OCI-LY3 (cell line): Measurements from ENCODE around the gene SPI1.

Experiments
- H2AFZ ChIP-seq: fragments of 200-600, 300-600 bp; shearing (Covaris generic); 2 replicates; pipeline ENCODE4 v1.6.0; 2014; ENCODE audit warnings: antibody characterized with exemption, low read depth, low read length
- H3K27ac ChIP-seq: fragments of 200-600, 300-600 bp; sonication (generic); 2 replicates; pipeline ENCODE4 v1.5.1; 2014; ENCODE audit warnings: mild to moderate bottlenecking, low read length, moderate library complexity, mixed read lengths
- H3K27me3 ChIP-seq: fragments of 200-600, 300-600 bp; sonication (generic); 2 replicates; pipeline ENCODE4 v1.6.1; 2014; ENCODE audit warnings: low read depth, low read length, mixed read lengths
- H3K36me3 ChIP-seq: fragments of 200-600, 300-600 bp; sonication (generic); replicated peaks from 2 replicates; pipeline ENCODE3; 2014; ENCODE audit warnings: low read depth, low read length, mixed read lengths
- H3K4me1 ChIP-seq: fragments of 300-600, 200-600 bp; sonication (generic); 2 replicates; pipeline ENCODE4 v1.6.1; 2014; ENCODE audit warnings: low read length, mixed read lengths
- H3K4me2 ChIP-seq: fragments of 200-600, 300-600 bp; sonication (generic); 2 replicates; pipeline ENCODE4 v1.6.1; 2014; ENCODE audit warnings: low read length, mixed read lengths
- H3K4me3 ChIP-seq: fragments of 300-600, 200-600 bp; sonication (generic); 2 replicates; pipeline ENCODE4 v1.5.1; 2014; ENCODE audit warnings: antibody characterized with exemption, mild to moderate bottlenecking, low read length, moderate library complexity
- H3K79me2 ChIP-seq: fragments of 300-600, 200-600 bp; shearing (Covaris generic); 2 replicates; pipeline ENCODE4 v1.6.1; 2014; ENCODE audit warnings: mild to moderate bottlenecking, low read length, mixed read lengths
- H3K9ac ChIP-seq: fragments of 300-600, 200-600 bp; shearing (Covaris generic); 2 replicates; pipeline ENCODE4 v1.6.0; 2014; ENCODE audit warnings: mild to moderate bottlenecking, low read length, moderate library complexity
- H3K9me3 ChIP-seq: fragments of 200-600, 300-600 bp; shearing (Covaris generic); 2 replicates; pipeline ENCODE4 v1.6.1; 2014; ENCODE audit warnings: low read length, mixed read lengths; ENCODE audit not compliant: insufficient read depth
- H4K20me1 ChIP-seq: fragments of 200-600, 300-600 bp; sonication (generic); 2 replicates; pipeline ENCODE4 v1.6.1; 2016; ENCODE audit warnings: low read length, mixed read lengths; ENCODE audit not compliant: insufficient read depth
- EZH2phosphoT487 ChIP-seq: fragments of 200-600 bp; shearing (Covaris generic); IDR thresholded peaks from 2 replicates; pipeline ENCODE4 v1.6.1; 2018; ENCODE audit warnings: antibody characterized with exemption, mixed run types, low read depth
- TF ChIP-seq, protein P1 (sequence below): fragments of 200-600, 300-600 bp; sonication (generic); IDR thresholded peaks from 2 replicates; pipeline ENCODE4 v1.5.1; 2014; ENCODE audit warnings: antibody characterized with exemption, low read length, low read depth

SPI1 gene

GRCh38 chr11:47393163-47394049 lies 15.1 kb upstream of the SPI1 start:
- Histone ChIP-seq H3K4me1 (peaks cover 42% of the 10 kb centered on the region), H4K20me1 (no peaks in the 10 kb centered on the region), H3K4me3 (no peak overlapping the region), H3K36me3 (no peaks in the 10 kb centered on the region), H3K9me3 (no peaks in the 10 kb centered on the region), H3K4me2 (no peak overlapping the region), H3K79me2 (no peaks in the 10 kb centered on the region), H3K27me3 (no peaks in the 10 kb centered on the region), H2AFZ (no peak overlapping the region; the same call in 1 of the 2 replicates), H3K27ac (no peak overlapping the region), H3K9ac (no peak overlapping the region)
- no peak for TF ChIP-seq EZH2phosphoT487
- TF ChIP-seq, protein P1, sequence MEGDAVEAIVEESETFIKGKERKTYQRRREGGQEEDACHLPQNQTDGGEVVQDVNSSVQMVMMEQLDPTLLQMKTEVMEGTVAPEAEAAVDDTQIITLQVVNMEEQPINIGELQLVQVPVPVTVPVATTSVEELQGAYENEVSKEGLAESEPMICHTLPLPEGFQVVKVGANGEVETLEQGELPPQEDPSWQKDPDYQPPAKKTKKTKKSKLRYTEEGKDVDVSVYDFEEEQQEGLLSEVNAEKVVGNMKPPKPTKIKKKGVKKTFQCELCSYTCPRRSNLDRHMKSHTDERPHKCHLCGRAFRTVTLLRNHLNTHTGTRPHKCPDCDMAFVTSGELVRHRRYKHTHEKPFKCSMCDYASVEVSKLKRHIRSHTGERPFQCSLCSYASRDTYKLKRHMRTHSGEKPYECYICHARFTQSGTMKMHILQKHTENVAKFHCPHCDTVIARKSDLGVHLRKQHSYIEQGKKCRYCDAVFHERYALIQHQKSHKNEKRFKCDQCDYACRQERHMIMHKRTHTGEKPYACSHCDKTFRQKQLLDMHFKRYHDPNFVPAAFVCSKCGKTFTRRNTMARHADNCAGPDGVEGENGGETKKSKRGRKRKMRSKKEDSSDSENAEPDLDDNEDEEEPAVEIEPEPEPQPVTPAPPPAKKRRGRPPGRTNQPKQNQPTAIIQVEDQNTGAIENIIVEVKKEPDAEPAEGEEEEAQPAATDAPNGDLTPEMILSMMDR, result no peak

DNA sequence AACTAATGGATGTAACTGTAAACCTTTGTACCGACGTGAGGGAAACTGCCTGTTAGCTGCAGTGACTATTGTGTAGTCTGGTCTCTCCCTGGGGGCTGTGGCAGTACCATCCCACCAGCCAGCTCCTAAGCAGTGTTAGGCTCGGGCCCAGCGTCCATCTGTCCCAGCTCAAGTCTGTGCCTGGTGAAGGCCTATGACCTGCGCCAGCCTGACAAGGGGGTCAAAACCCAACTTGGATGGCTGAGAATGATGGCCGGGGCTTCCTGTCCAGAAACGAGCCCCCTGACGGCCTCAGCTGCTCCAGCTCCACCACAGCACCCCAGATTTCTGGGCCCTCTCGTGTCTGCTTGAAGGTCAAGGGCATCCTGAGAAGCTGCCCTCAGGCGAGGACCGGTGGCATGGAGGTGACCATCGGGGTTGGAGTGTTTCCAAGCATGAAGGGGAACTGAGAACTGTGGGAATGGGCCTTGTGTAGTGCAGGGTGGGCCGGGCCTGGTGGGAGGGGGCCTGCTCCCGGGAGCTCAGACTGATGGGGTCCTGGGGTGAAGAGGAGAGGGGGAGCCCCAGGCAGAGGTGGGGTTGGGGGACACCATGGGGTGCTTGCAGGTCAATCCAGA lies 14.3 kb upstream of the SPI1 start:
- H2AFZ ChIP-seq, result no peak overlapping the region; the same call in 1 of the 2 replicates
- H3K4me2 ChIP-seq, result no peak overlapping the region
- no peak for TF ChIP-seq EZH2phosphoT487
- TF ChIP-seq, protein P1, result no peak
- H3K4me1 ChIP-seq, result peaks cover 42% of the 10 kb centered on the region
- no peaks in the 10 kb centered on the region for H3K79me2 ChIP-seq
- H3K27me3 ChIP-seq, result no peaks in the 10 kb centered on the region
- H3K36me3 ChIP-seq, result no peaks in the 10 kb centered on the region
- H3K9ac ChIP-seq, result no peak overlapping the region
- H4K20me1 ChIP-seq, result no peaks in the 10 kb centered on the region
- no peaks in the 10 kb centered on the region for H3K9me3 ChIP-seq
- H3K4me3 ChIP-seq, result no peak overlapping the region
- H3K27ac ChIP-seq, result no peak overlapping the region

DNA sequence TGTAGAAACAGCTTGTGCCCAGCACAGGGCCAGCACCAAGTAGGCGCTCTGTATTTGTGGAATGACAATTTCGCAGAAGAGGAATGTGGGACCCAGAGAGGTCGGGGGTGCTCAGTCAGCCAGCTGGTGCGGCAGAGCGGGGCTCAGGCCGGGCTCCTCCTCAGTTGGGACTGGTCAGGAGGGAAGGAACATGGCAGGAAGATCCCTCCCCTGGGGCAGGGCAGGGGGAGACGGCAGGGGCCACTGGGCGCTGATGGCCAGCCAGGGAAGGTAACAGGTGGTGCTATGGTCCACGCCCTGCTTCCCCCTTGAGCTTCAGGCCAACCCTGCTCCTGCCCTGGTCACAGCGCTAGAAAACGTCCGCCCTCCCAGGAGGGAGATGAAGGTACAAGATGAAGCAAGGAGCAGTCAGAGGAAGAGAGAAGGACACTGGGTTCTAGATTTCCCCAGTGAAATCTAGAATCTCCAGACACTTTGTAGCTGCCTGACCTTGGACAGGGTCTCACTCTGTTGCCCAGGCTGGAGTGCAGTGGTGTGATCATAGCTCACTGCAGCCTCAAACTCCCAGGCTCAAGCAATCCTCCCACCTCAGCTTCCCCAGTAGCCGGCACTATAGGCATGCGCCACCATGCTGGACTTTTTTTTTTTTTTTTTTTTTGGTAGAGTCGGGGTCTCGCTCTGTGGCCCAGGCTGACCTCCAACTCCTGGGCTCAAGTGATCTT lies 13.5 kb upstream of the SPI1 start:
- Histone ChIP-seq H3K4me3 (no peak overlapping the region), H3K4me2 (peak overlapping the region; percentile 11; the same call in 1 of the 2 replicates), H3K27ac (peak overlapping the region; percentile 9; the same call in 1 of the 2 replicates), H3K9me3 (no peaks in the 10 kb centered on the region), H2AFZ (no peak overlapping the region), H4K20me1 (no peaks in the 10 kb centered on the region), H3K9ac (peak overlapping the region; percentile 34; the same call in 1 of the 2 replicates), H3K36me3 (no peaks in the 10 kb centered on the region), H3K27me3 (no peaks in the 10 kb centered on the region), H3K79me2 (no peaks in the 10 kb centered on the region), H3K4me1 (peaks cover 42% of the 10 kb centered on the region)
- no peak for TF ChIP-seq EZH2phosphoT487
- TF ChIP-seq, protein P1, result no peak
